H1 (cell line): ENCODE measurements around the gene ENTPD2. TPM values are rescaled to one million over a fixed set of nuclear protein-coding genes. Genes with fewer than 3 reads are reported as not detected.

Source experiments
- CTCF ChIA-PET: fragments of 300-600 bp; sonication (Branson Sonifier 250); formaldehyde crosslinking; loops from one replicate; lab custom pipeline; 2021; ENCODE audit not compliant: partially characterized antibody; lab: Charles Lee
- POLR2A ChIA-PET: fragments of 300-600 bp; sonication (Branson Sonifier 250); formaldehyde crosslinking; loops from one replicate; lab custom pipeline; 2021; ENCODE audit warnings: inconsistent platforms; ENCODE audit not compliant: partially characterized antibody; lab: Charles Lee
- DNase-seq, 2 experiments: peaks; one replicate each; pipeline versions ENCODE4 v3.0.0 to v3.0.0-alpha.2; 2010 to 2022; ENCODE audit warnings: low spot score in 2 of 2, low read depth in 1 of 2, mixed read lengths in 1 of 2
- FAIRE-seq: peaks from 2 replicates; lab custom pipeline; 2011; peaks lifted over from hg19 to GRCh38; lab: Jason Lieb, UNC
- H2AFZ ChIP-seq: 2 replicates; pipeline ENCODE4 v1.8.1; 2012; ENCODE audit warnings: low read length, inconsistent platforms
- H2AK5ac ChIP-seq: 2 replicates; pipeline ENCODE4 v1.6.1; 2013; ENCODE audit warnings: low read depth, low read length
- H2BK120ac ChIP-seq: replicated peaks from 2 replicates; pipeline ENCODE3; 2013; ENCODE audit warnings: low read depth, low read length, inconsistent platforms
- H2BK12ac ChIP-seq: 2 replicates; pipeline ENCODE4 v1.6.1; 2013; ENCODE audit warnings: low read depth, low read length
- H2BK15ac ChIP-seq: 2 replicates; pipeline ENCODE4 v1.6.1; 2013; ENCODE audit warnings: low read length
- H2BK20ac ChIP-seq: 2 replicates; pipeline ENCODE4 v1.6.1; 2013; ENCODE audit warnings: low read length
- H2BK5ac ChIP-seq: 2 replicates; pipeline ENCODE4 v1.6.1; 2013; ENCODE audit warnings: low read depth, low read length
- H3K14ac ChIP-seq: 2 replicates; pipeline ENCODE4 v1.6.1; 2013; ENCODE audit warnings: inconsistent platforms; ENCODE audit not compliant: insufficient read length
- H3K18ac ChIP-seq: 2 replicates; pipeline ENCODE4 v1.6.1; 2013; ENCODE audit warnings: low read length; ENCODE audit errors: extremely low read depth
- H3K23ac ChIP-seq: 2 replicates; pipeline ENCODE4 v1.6.1; 2013; ENCODE audit warnings: inconsistent platforms; ENCODE audit not compliant: insufficient read length
- H3K23me2 ChIP-seq: 2 replicates; pipeline ENCODE4 v1.6.1; 2013; ENCODE audit warnings: low read depth, low read length
- H3K27ac ChIP-seq: 2 replicates; pipeline ENCODE4 v1.6.1; 2011; ENCODE audit warnings: low read depth, low read length, inconsistent platforms
- H3K27me3 ChIP-seq, 4 experiments: replicated peaks in 1 of 4; 1 replicate in 1 of 4; 2 replicates in 3 of 4; pipeline versions ENCODE4 v1.6.1 to v1.8.1; 2011 to 2013; ENCODE audit warnings: low read length in 3 of 4, mild to moderate bottlenecking in 3 of 4, inconsistent platforms in 2 of 4, mixed read lengths in 2 of 4, moderate library complexity in 1 of 4; ENCODE audit not compliant: control insufficient read depth in 3 of 4, insufficient read depth in 3 of 4; ENCODE audit errors: extremely low read depth in 1 of 4
- H3K36me3 ChIP-seq, 4 experiments: 2 replicates each; pipeline versions ENCODE4 v1.6.1 to v1.8.1; 2011 to 2013; ENCODE audit warnings: mild to moderate bottlenecking in 4 of 4, low read length in 3 of 4, moderate library complexity in 2 of 4, control low read depth in 1 of 4, inconsistent platforms in 1 of 4; ENCODE audit not compliant: insufficient read depth in 4 of 4, control insufficient read depth in 2 of 4
- H3K4ac ChIP-seq: replicated peaks from 2 replicates; pipeline ENCODE3; 2013; ENCODE audit warnings: low read length, low read depth, mixed read lengths, inconsistent platforms; ENCODE audit not compliant: insufficient read length
- H3K4me1 ChIP-seq, 4 experiments: replicated peaks in 1 of 4; 1 replicate in 1 of 4; 2 replicates in 3 of 4; pipeline versions ENCODE4 v1.6.1 to v1.8.1; 2011 to 2013; ENCODE audit warnings: low read length in 3 of 4, inconsistent platforms in 2 of 4, mixed read lengths in 1 of 4; ENCODE audit not compliant: insufficient read depth in 4 of 4, control insufficient read depth in 3 of 4
- H3K4me2 ChIP-seq, 2 experiments: 2 replicates each; pipeline versions ENCODE4 v1.6.1 to v1.8.1; 2011 to 2013; ENCODE audit warnings: low read depth in 2 of 2, low read length in 2 of 2, control low read depth in 1 of 2, inconsistent platforms in 1 of 2, mild to moderate bottlenecking in 1 of 2; ENCODE audit not compliant: insufficient read depth in 1 of 2
- H3K4me3 ChIP-seq, 4 experiments: fragments of 200-600, 300-600 bp in 1 of 4; sonication (generic), shearing (Covaris generic), sonication (Bioruptor Twin) in 1 of 4; 2 replicates each; pipeline versions ENCODE4 v1.5.1 to v1.8.1; 2011 to 2016; ENCODE audit warnings: low read length in 4 of 4, low read depth in 3 of 4, control low read depth in 2 of 4, inconsistent platforms in 2 of 4, mild to moderate bottlenecking in 2 of 4, mixed read lengths in 1 of 4, moderate library complexity in 1 of 4; ENCODE audit not compliant: insufficient read depth in 2 of 4; ENCODE audit errors: extremely low read depth in 1 of 4
- H3K56ac ChIP-seq: replicated peaks from 2 replicates; pipeline ENCODE3; 2013; ENCODE audit warnings: low read depth, mild to moderate bottlenecking, mixed read lengths, low read length, inconsistent platforms; ENCODE audit not compliant: insufficient read length
- H3K79me1 ChIP-seq: 2 replicates; pipeline ENCODE4 v1.6.1; 2013; ENCODE audit warnings: low read depth, low read length, control low read depth
- H3K79me2 ChIP-seq, 2 experiments: 2 replicates each; pipeline versions ENCODE4 v1.6.1 to v1.8.1; 2012 to 2013; ENCODE audit warnings: low read length in 2 of 2, mild to moderate bottlenecking in 2 of 2, inconsistent platforms in 1 of 2; ENCODE audit not compliant: insufficient read depth in 2 of 2, control insufficient read depth in 1 of 2
- H3K9ac ChIP-seq, 4 experiments: replicated peaks in 1 of 4; 1 replicate in 1 of 4; 2 replicates in 3 of 4; pipeline versions ENCODE4 v1.6.1 to v1.8.1; 2011 to 2013; ENCODE audit warnings: low read depth in 3 of 4, low read length in 3 of 4, control low read depth in 2 of 4, mild to moderate bottlenecking in 2 of 4, moderate library complexity in 2 of 4, inconsistent platforms in 1 of 4; ENCODE audit errors: extremely low read depth in 1 of 4
- H3K9me3 ChIP-seq, 2 experiments: 2 replicates each; pipeline versions ENCODE4 v1.6.1 to v1.8.1; 2012 to 2013; ENCODE audit warnings: mild to moderate bottlenecking in 2 of 2, moderate library complexity in 2 of 2, control low read depth in 1 of 2, inconsistent platforms in 1 of 2, low read depth in 1 of 2, low read length in 1 of 2, mixed read lengths in 1 of 2; ENCODE audit not compliant: insufficient read depth in 2 of 2
- H4K20me1 ChIP-seq, 2 experiments: replicated peaks in 1 of 2; 2 replicates each; pipeline versions ENCODE3 to v1.8.1; 2011 to 2013; ENCODE audit warnings: inconsistent platforms in 2 of 2, low read length in 2 of 2, mild to moderate bottlenecking in 1 of 2; ENCODE audit not compliant: insufficient read depth in 2 of 2, control insufficient read depth in 1 of 2
- H4K5ac ChIP-seq: 2 replicates; pipeline ENCODE4 v1.6.1; 2013; ENCODE audit warnings: low read length, low read depth, mixed read lengths, inconsistent platforms; ENCODE audit not compliant: insufficient read length
- H4K8ac ChIP-seq: 2 replicates; pipeline ENCODE4 v1.8.0; 2013; ENCODE audit warnings: mild to moderate bottlenecking, moderate library complexity, low read length, inconsistent platforms; ENCODE audit not compliant: insufficient read depth; ENCODE audit errors: extremely low read depth
- H4K91ac ChIP-seq: replicated peaks from 2 replicates; pipeline ENCODE3; 2013; ENCODE audit warnings: low read length, mixed read lengths, inconsistent platforms; ENCODE audit not compliant: insufficient read length
- BRCA1 ChIP-seq: IDR thresholded peaks from 2 replicates; pipeline ENCODE4 v1.6.1; 2012; ENCODE audit warnings: low read depth, low read length, improper control_type of control experiment
- CBX8 ChIP-seq: fragments of 300-800, 300-1000 bp; sonication (generic); IDR thresholded peaks from 2 replicates; pipeline ENCODE4 v1.7.1; 2016; ENCODE audit warnings: low read depth, low read length, borderline replicate concordance
- CREB1 ChIP-seq: IDR thresholded peaks from 2 replicates; pipeline ENCODE4 v1.6.1; 2012; ENCODE audit warnings: inconsistent platforms
- KDM4A ChIP-seq: IDR thresholded peaks from one replicate; pipeline ENCODE4 v1.7.1; 2012; ENCODE audit warnings: low read depth, mild to moderate bottlenecking, moderate library complexity, low read length, inconsistent platforms; ENCODE audit not compliant: severe bottlenecking
- MAFK ChIP-seq: IDR thresholded peaks from 2 replicates; pipeline ENCODE4 v1.6.1; 2012; ENCODE audit warnings: low read depth, mild to moderate bottlenecking, improper control_type of control experiment, low read length
- NANOG ChIP-seq: IDR thresholded peaks from 2 replicates; pipeline ENCODE4 v1.6.1; 2011; ENCODE audit warnings: low read length, low read depth, mild to moderate bottlenecking, inconsistent platforms; ENCODE audit not compliant: insufficient read depth, poor library complexity, severe bottlenecking
- TAF7 ChIP-seq: optimal IDR thresholded peaks from 2 replicates; pipeline ENCODE3; 2011; ENCODE audit warnings: low read depth, mild to moderate bottlenecking, inconsistent platforms, low read length, moderate library complexity, borderline replicate concordance
- WGBS, 2 experiments: shearing (Covaris generic) in 1 of 2; methylation state at CpG; one replicate each; pipeline versions ENCODE4 v1.1.6 to v1.1.7; 2013 to 2015; ENCODE audit warnings: low lambda C conversion rate in 2 of 2, mixed read lengths in 2 of 2, inconsistent platforms in 1 of 2, low coverage in 1 of 2, missing lambda C conversion rate in 1 of 2; ENCODE audit not compliant: insufficient replicate concordance in 2 of 2, insufficient coverage in 1 of 2, insufficient read length in 1 of 2; ENCODE audit errors: extremely low coverage in 1 of 2, missing lambda C conversion rate in 1 of 2; 5-methylcytosine and 5-hydroxymethylcytosine counted together
- polyA plus RNA-seq, 7 experiments: library from polyadenylated mRNA; depleted of rRNA in 3 of 7; stranded (reverse) in 5 of 7; unstranded in 2 of 7; fragments of >200 nt in 5 of 7; fragments of 200-250 nt in 2 of 7; gene quantifications; 1 replicate in 5 of 7; 2 replicates in 1 of 7; 4 replicates in 1 of 7; pipeline versions ENCODE4 v1.2.1 to v1.2.3, GENCODE V29; 2011 to 2013; ENCODE audit warnings: missing spikeins in 2 of 7, mixed read lengths in 2 of 7
- total RNA-seq: library from RNA; stranded (reverse); fragmentation: NEBNext Ultra II Directional; extraction: Animal tissue kit (Norgen Biotek cat#: 25700); gene quantifications from 2 replicates; pipeline ENCODE4 v1.2.1, GENCODE V29; 2021
- TF ChIP-seq, protein P1 (sequence below): IDR thresholded peaks from 2 replicates; pipeline ENCODE4 v1.6.1; 2011; ENCODE audit warnings: low read length, improper control_type of control experiment
- TF ChIP-seq, protein P2 (sequence below): IDR thresholded peaks from 2 replicates; pipeline ENCODE4 v1.6.1; 2012; ENCODE audit warnings: low read length, inconsistent platforms

ENTPD2 gene
- total and polyA plus RNA-seq, 2 of the 8 experiments (the other 6 are each of a cell fraction or from before 2014, with no cell fraction given) = 0.65 to 3.8 TPM

DNA sequence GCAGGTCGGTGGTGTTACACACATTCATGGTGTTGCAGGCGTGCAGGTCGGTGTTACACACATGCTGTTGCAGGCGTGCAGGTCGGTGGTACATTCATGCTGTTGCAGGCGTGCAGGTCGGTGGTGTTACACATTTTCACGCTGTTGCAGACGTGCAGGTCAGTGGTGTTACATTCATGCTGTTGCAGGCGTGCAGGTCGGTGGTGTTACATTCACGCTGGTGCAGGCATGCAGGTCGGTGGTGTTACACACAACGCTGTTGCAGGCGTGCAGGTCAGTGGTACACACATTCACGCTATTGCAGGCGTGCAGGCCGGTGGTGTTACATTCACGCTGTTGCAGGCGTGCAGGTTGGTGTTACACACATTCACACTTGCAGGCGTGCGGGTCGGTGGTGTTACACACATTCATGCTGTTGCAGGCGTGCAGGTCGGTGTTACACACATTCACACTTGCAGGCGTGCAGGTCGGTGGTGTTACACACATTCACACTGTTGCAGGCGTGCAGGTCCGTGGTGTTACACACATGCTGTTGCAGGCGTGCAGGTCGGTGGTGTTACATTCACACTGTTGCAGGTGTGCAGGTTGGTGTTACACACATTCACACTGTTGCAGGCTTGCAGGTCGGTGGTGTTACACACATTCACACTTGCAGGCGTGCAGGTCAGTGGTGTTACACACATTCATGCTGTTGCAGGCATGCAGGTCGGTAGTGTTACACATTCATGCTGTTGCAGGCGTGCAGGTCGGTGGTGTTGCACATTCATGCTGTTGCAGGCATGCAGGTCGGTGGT, 49.5 kb upstream of the ENTPD2 start:
- POLR2A ChIA-PET = no interaction called here
- TF ChIP-seq CREB1 (no peak), MAFK (no peak), CBX8 (no peak), TAF7 (no peak), NANOG (no peak), KDM4A (no peak), BRCA1 (no peak)
- TF ChIP-seq, protein P1, sequence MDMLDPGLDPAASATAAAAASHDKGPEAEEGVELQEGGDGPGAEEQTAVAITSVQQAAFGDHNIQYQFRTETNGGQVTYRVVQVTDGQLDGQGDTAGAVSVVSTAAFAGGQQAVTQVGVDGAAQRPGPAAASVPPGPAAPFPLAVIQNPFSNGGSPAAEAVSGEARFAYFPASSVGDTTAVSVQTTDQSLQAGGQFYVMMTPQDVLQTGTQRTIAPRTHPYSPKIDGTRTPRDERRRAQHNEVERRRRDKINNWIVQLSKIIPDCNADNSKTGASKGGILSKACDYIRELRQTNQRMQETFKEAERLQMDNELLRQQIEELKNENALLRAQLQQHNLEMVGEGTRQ = no peak
- TF ChIP-seq, protein P2, sequence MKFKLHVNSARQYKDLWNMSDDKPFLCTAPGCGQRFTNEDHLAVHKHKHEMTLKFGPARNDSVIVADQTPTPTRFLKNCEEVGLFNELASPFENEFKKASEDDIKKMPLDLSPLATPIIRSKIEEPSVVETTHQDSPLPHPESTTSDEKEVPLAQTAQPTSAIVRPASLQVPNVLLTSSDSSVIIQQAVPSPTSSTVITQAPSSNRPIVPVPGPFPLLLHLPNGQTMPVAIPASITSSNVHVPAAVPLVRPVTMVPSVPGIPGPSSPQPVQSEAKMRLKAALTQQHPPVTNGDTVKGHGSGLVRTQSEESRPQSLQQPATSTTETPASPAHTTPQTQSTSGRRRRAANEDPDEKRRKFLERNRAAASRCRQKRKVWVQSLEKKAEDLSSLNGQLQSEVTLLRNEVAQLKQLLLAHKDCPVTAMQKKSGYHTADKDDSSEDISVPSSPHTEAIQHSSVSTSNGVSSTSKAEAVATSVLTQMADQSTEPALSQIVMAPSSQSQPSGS = no peak

More for the DNA sequence above, 49.5 kb upstream of the ENTPD2 start:
- no peak for DNase-seq
- no peak overlapping the region for H2BK120ac ChIP-seq
- H3K18ac ChIP-seq = no peak overlapping the region
- FAIRE-seq = no peak
- H2BK5ac ChIP-seq = no peak overlapping the region
- H3K56ac ChIP-seq = no peak overlapping the region
- H4K91ac ChIP-seq = no peak overlapping the region
- no peak overlapping the region for H3K4ac ChIP-seq
- H3K79me1 ChIP-seq = peaks cover 2% of the 10 kb centered on the region
- H3K79me2 ChIP-seq = no peaks in the 10 kb centered on the region
- no peak overlapping the region for H3K4me2 ChIP-seq
- H3K23me2 ChIP-seq = no peaks in the 10 kb centered on the region
- H3K27me3 ChIP-seq = no peaks in the 10 kb centered on the region
- no peaks in the 10 kb centered on the region for H3K4me1 ChIP-seq
- peaks cover 20 to 24% of the 10 kb centered on the region in 2 experiments for H3K9me3 ChIP-seq
- no peak overlapping the region for H3K23ac ChIP-seq
- 90% methylated on average over 36 of the region's 37 CpGs; no CpG with 5 or more reads in 1 of the 2 experiments for WGBS, 2 experiments
- H4K8ac ChIP-seq = no peak overlapping the region
- H2BK20ac ChIP-seq = no peak overlapping the region
- no peak overlapping the region for H4K5ac ChIP-seq
- H2AK5ac ChIP-seq = no peak overlapping the region
- no peak overlapping the region for H3K9ac ChIP-seq
- peaks cover 0 to 2% of the 10 kb centered on the region in 2 experiments for H4K20me1 ChIP-seq
- no peak overlapping the region for H2AFZ ChIP-seq
- no peak overlapping the region for H2BK15ac ChIP-seq
- H3K27ac ChIP-seq = no peak overlapping the region
- no peak overlapping the region for H3K14ac ChIP-seq
- peaks cover 19 to 40% (median 34%) of the 10 kb centered on the region in 4 experiments; a peak in 7 of 8 replicates for H3K36me3 ChIP-seq
- CTCF ChIA-PET = interaction anchor here (0.8 to 1.6 kb wide), 5 partner anchors 10 to 77 kb away, joined by 3 to 4 read pairs (median 3); no protein-coding TSS in a partner anchor
- no peak overlapping the region for H3K4me3 ChIP-seq
- H2BK12ac ChIP-seq = no peak overlapping the region
